ENCODE measurements around the gene TEX28.
"Not testable (repeated sequence)": the region's sequence is repeated elsewhere in the genome, so short reads cannot be mapped to it uniquely, and the experiment has no call there.

Gene TEX28

GRCh38 chrX:154310616-154311536 lies 16.0 kb upstream of the TEX28 start:
- DNase-seq: no peak

GRCh38 chrX:154309041-154309775 lies 14.3 kb upstream of the TEX28 start:
- no peak for DNase-seq

- no peak for DNase-seq
Measured at GRCh38 chrX:154308108-154308946, 13.4 kb upstream of the TEX28 start.

- DNase-seq: no peak
Measured at GRCh38 chrX:154307202-154307601, 12.3 kb upstream of the TEX28 start.

- DNase-seq: no peak
Measured at GRCh38 chrX:154305541-154306205, 10.7 kb upstream of the TEX28 start.

GRCh38 chrX:154304846-154305245 lies 9.9 kb upstream of the TEX28 start:
- no peak for DNase-seq

GRCh38 chrX:154303476-154303875 lies 8.6 kb upstream of the TEX28 start:
- DNase-seq: no peak

- not testable (repeated sequence) for DNase-seq
Measured at GRCh38 chrX:154302998-154303397, 8.1 kb upstream of the TEX28 start.

GRCh38 chrX:154300816-154301215 lies 5.9 kb upstream of the TEX28 start:
- DNase-seq: no peak

GRCh38 chrX:154298312-154298711 lies 3.4 kb upstream of the TEX28 start:
- DNase-seq: no peak

- DNase-seq: no peak
Measured at GRCh38 chrX:154296731-154297130, 1.8 kb upstream of the TEX28 start.

GRCh38 chrX:154295664-154296310 lies 863 bp upstream of the TEX28 start, which contains the start of gene TKTL1:
Gene TKTL1, plus strand, starts transcription at chrX:154295795. Its CDS starts 65 bp downstream, at chrX:154295860.
- no peak for DNase-seq

- not testable (repeated sequence) for DNase-seq
Measured at GRCh38 chrX:154286406-154286805, 8.5 kb downstream of the TEX28 start.

- DNase-seq: not testable (repeated sequence)
Measured at GRCh38 chrX:154284489-154285338, 10.2 kb downstream of the TEX28 start.

- not testable (repeated sequence) for DNase-seq
Measured at GRCh38 chrX:154269245-154269644, 25.7 kb downstream of the TEX28 start.

GRCh38 chrX:154263072-154263471 lies 31.9 kb downstream of the TEX28 start:
- DNase-seq: not testable (repeated sequence)

GRCh38 chrX:154258711-154259110 lies 36.2 kb downstream of the TEX28 start:
- DNase-seq: not testable (repeated sequence)

- DNase-seq: not testable (repeated sequence)
Measured at GRCh38 chrX:154257282-154257681, 37.6 kb downstream of the TEX28 start, which contains the start of gene OPN1MW3. Gene OPN1MW3, plus strand, starts transcription at chrX:154257582. Its CDS starts 38 bp downstream, at chrX:154257620.

- not testable (repeated sequence) for DNase-seq
Measured at GRCh38 chrX:154248076-154248475, 46.8 kb downstream of the TEX28 start.

GRCh38 chrX:154247377-154248045 lies 47.4 kb downstream of the TEX28 start:
- DNase-seq: not testable (repeated sequence)
